ENCODE measurements around the gene DEAF1.

Gene DEAF1

DNA sequence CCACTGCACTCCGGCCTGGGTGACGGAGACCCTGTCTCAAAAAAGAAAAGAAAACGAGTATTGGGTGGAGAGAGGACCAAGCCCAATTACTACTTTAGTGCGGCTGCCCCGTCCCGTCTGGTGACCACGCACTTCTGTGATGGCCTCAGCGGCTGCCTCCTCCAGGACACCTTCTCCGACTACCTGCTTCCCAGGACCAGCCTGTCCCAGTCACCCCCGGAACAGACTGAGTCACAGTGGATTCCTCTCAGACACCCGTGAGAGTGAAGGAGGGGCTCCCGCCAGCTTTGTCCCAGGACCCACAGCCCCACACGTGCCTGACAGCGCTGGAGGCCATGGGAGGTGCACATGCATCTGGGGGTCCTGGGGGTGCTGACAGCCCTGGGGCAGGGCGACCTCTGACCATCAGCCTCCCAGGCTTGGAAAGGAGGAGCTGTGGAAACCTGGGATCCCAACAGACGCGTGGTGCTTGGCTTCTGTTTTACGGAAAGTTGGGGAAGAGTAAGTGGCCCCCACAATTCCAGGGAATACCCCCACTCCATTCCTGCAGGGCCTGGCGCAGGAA lies 53.1 kb downstream of the DEAF1 start:
- DNase-seq: no peak

DNA sequence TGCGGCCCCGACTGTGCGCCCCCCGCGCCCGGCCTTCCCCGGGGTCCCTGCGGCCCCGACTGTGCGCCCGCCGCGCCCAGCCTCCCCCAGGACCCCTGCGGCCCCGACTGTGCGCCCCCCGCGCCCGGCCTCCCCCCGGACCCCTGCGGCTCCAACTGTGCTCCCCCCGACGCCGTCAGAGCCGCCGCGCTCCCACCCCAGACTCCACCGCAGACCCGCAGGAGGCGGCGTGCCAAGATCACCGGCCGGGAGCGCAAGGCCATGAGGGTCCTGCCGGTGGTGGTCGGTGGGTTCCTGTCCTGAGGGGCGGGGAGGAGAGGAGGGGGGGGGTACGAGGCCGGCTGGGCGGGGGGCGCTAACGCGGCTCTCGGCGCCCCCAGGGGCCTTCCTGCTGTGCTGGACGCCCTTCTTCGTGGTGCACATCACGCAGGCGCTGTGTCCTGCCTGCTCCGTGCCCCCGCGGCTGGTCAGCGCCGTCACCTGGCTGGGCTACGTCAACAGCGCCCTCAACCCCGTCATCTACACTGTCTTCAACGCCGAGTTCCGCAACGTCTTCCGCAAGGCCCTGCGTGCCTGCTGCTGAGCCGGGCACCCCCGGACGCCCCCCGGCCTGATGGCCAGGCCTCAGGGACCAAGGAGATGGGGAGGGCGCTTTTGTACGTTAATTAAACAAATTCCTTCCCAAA lies 54.9 kb downstream of the DEAF1 start:
- DNase-seq: no peak

DNA sequence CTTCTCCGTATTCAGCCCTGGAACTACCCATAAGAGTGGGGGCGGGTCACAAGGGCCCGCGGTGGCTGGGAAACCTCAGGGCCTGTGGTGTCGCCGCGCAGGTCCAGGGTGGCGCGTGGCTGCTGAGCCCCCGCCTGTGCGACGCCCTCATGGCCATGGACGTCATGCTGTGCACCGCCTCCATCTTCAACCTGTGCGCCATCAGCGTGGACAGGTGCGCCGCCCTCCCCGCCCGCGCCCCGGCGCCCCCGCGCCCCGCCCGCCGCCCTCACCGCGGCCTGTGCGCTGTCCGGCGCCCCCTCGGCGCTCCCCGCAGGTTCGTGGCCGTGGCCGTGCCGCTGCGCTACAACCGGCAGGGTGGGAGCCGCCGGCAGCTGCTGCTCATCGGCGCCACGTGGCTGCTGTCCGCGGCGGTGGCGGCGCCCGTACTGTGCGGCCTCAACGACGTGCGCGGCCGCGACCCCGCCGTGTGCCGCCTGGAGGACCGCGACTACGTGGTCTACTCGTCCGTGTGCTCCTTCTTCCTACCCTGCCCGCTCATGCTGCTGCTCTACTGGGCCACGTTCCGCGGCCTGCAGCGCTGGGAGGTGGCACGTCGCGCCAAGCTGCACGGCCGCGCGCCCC lies 55.6 kb downstream of the DEAF1 start:
- no peak for DNase-seq

GRCh38 chr11:638631-639331 lies 56.2 kb downstream of the DEAF1 start:
- DNase-seq: no peak

GRCh38 chr11:637593-638521 lies 57.2 kb downstream of the DEAF1 start:
- no peak for DNase-seq

GRCh38 chr11:637333-637592 lies 57.8 kb downstream of the DEAF1 start:
- no peak for DNase-seq

DNA sequence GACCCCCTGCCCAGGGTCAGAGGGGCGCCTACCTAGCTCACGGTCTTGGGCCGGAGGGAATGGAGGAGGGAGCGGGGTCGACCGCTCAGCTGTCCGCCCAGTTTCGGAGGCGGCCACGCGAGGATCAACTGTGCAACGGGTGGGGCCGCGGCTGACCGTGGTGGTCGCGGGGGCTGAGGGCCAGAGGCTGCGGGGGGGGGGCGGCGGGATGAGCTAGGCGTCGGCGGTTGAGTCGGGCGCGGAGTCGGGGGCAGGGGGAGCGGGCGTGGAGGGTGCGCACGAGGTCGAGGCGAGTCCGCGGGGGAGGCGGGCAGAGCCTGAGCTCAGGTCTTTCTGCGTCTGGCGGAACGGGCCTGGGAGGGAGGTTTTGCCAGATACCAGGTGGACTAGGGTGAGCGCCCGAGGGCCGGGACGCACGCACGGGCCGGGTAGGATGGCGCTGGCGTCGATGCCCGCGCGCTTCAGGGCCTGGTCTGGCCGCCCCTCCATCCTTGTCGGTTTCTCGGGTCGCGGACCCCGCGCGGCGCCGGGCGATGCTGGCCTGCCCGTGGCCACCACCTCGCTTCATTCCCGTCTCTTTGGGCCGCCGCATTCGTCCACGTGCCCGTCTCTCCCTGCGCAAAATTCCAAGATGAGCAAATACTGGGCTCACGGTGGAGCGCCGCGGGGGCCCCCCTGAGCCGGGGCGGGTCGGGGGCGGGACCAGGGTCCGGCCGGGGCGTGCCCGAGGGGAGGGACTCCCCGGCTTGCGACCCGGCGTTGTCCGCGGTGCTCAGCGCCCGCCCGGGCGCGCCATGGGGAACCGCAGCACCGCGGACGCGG lies 58.3 kb downstream of the DEAF1 start, which contains the start of gene DRD4:
Gene DRD4, plus strand, starts transcription at position 759 of the 822 bp plus-strand sequence. Its CDS starts 36 bp downstream, at position 795.
- DNase-seq: no peak

GRCh38 chr11:635945-636510 lies 59.0 kb downstream of the DEAF1 start:
- DNase-seq: no peak

DNA sequence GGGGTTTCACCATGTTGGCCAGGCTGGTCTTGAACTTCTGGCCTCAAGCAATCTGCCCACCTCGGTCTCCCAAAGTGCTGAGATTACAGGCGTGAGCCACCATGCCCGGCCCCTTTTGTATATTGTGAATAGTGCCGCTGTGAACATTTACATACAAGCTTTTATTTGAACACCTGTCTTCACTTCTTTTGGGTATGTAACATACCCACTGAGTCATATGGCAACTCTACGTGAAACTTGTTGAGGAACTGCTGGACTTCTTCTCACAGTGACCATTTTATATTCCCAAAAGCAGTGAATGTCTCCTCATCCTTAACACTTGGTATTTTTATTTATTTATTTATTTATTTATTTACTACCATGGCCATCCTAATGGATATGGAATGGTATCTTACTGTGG lies 64.2 kb downstream of the DEAF1 start:
- DNase-seq: no peak

GRCh38 chr11:629237-629583 lies 65.8 kb downstream of the DEAF1 start:
- DNase-seq: peak in 1 of 2 experiments; percentile 37

DNA sequence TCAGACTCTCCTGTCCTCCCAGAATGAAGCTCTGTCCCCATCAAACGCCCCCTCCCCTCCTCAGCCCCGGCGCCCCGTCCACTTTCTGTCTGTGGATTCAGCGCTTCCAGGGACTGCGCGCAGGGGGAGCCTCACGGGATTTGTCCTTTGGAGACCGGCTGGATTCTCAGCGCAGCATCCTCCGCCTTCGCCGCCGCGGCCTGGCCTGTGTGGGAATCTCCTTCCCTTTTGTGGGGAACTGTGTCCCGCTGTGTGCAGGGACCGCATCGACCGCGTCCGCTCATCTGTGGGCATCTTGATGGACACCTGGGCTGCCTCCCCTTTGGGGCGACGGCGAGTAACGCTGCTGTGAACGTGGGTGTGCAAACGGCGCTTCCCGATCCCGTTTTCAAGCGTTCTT lies 67.0 kb downstream of the DEAF1 start:
- no peak for DNase-seq

GRCh38 chr11:627308-627576 lies 67.8 kb downstream of the DEAF1 start:
- DNase-seq: no peak

GRCh38 chr11:626475-627307 lies 68.3 kb downstream of the DEAF1 start, which contains the start of gene SCT:
Gene SCT (minus strand): TSS chr11:627181. CDS start chr11:627143, 38 bp downstream.
- no peak for DNase-seq

DNA sequence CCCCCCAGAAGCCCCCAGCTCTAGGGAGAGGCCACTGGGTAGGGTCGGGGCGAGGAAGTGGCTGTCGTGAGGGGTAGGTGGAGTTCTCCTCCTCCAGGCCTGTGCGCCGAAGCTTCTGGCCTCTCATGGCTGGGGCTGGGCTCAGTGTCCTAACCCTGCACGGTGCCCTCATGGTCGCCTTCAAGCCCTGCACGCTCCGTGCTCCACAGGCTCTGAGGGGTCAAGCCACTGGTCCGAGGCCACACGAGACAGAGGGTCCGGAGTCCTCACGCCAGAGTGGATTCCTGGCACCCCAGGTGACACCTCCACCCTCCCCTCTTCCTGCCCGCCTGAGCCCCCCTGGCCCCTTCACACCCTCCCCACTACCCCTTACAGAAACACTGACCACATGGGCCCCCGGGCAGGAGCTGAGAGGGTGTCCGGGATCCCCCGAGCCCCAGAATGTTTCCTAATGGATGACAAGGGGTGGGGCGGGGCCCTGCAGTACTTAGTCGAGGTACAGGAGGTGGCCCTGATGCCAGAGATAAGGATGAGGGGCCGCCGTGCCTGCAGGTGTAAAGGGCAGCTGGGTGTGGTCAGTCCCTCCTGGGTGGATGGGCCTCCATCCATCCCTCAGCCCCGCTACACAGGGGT lies 69.3 kb downstream of the DEAF1 start:
- no peak for DNase-seq

GRCh38 chr11:624705-625635 lies 70.1 kb downstream of the DEAF1 start, which contains the start of gene CDHR5:
Gene CDHR5 (minus strand): TSS chr11:624955. CDS start chr11:624902, 53 bp downstream.
- no peak for DNase-seq

GRCh38 chr11:623999-624704 lies 70.9 kb downstream of the DEAF1 start:
- no peak for DNase-seq

- DNase-seq: no peak
These were observed 71.6 kb downstream of the DEAF1 start for GRCh38 chr11:623349-623869.

GRCh38 chr11:621838-622237 lies 73.2 kb downstream of the DEAF1 start:
- DNase-seq: no peak

Measured in activated CD4-positive, alpha-beta T cell treated with anti-CD3 and anti-CD28 coated beads, Interleukin-2, amount 50 U/mL, for 48 hours (primary cell).